Neutrophil (primary cell): Measurements from ENCODE around the gene TMEM59L.

ENCODE experiments used
- H3K27ac ChIP-seq: fragments of 200-600 bp; sonication (generic); 2 replicates; pipeline ENCODE4 v1.5.1; 2016; ENCODE audit warnings: mild to moderate bottlenecking, moderate library complexity
- H3K27me3 ChIP-seq: fragments of 200-600 bp; sonication (generic); 2 replicates; pipeline ENCODE4 v1.6.0; 2016; ENCODE audit warnings: mild to moderate bottlenecking
- H3K36me3 ChIP-seq: fragments of 200-600 bp; sonication (generic); 2 replicates; pipeline ENCODE4 v1.5.1; 2017
- H3K4me1 ChIP-seq, 2 experiments: fragments of 200-600 bp in 1 of 2; sonication (generic) in 1 of 2; 1 replicate in 1 of 2; 2 replicates in 1 of 2; pipeline versions ENCODE4 v1.5.1 to v1.6.1; 2013 to 2016; ENCODE audit warnings: low read depth in 1 of 2, low read length in 1 of 2, mild to moderate bottlenecking in 1 of 2, moderate library complexity in 1 of 2; ENCODE audit not compliant: control insufficient read depth in 1 of 2, insufficient read depth in 1 of 2
- H3K4me3 ChIP-seq, 2 experiments: fragments of 200-600 bp in 1 of 2; sonication (generic) in 1 of 2; 1 replicate in 1 of 2; 2 replicates in 1 of 2; pipeline ENCODE4 v1.5.1; 2013 to 2016; ENCODE audit warnings: low read depth in 1 of 2, low read length in 1 of 2, mild to moderate bottlenecking in 1 of 2, moderate library complexity in 1 of 2
- H3K9me3 ChIP-seq: fragments of 200-600 bp; sonication (generic); 2 replicates; pipeline ENCODE4 v1.5.1; 2016
- TF ChIP-seq, protein P1 (sequence below): fragments of 200-600 bp; sonication (generic); IDR thresholded peaks from 2 replicates; pipeline ENCODE4 v1.5.1; 2016; ENCODE audit warnings: antibody characterized with exemption

TMEM59L gene

DNA sequence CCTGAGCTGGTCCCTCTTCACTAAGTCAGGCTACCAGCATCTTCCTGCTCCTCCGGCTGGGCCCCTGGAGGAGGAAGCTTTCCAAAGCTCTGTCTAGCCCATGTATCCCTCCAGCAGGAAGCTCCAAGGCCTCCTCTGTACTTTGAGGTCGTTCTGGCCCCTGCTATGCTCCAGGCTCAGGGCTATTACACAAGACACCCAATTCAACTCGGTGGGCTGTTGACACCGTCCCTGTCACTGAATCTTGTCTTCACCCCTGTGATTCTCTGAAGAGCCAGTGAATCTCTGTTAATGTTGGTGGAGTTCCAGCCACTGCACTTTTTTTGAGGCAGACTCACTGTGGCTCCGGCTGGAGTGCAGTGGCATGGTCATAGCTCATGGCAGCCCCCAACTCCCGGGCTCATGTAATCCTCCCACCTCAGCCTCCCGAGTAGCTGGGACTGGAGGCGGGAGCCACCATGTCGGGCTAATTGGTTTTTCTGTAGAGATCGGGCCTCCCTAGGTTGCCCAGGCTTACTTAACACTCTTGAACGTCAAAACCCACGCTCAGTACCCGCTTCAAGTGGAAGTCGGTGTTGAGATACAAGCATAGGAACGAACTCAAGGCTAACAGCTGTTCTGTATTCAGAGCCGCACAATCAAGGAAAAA, 24.6 kb upstream of the TMEM59L start:
- no peaks in the 10 kb centered on the region for H3K9me3 ChIP-seq
- peaks cover 4% of the 10 kb centered on the region for H3K27me3 ChIP-seq
- H3K4me3 ChIP-seq, result peak overlapping the region; percentile 91 to 94
- peak overlapping the region; percentile 87 for H3K27ac ChIP-seq
- H3K4me1 ChIP-seq, result peaks cover 19 to 24% of the 10 kb centered on the region in 2 experiments
- TF ChIP-seq, protein P1, sequence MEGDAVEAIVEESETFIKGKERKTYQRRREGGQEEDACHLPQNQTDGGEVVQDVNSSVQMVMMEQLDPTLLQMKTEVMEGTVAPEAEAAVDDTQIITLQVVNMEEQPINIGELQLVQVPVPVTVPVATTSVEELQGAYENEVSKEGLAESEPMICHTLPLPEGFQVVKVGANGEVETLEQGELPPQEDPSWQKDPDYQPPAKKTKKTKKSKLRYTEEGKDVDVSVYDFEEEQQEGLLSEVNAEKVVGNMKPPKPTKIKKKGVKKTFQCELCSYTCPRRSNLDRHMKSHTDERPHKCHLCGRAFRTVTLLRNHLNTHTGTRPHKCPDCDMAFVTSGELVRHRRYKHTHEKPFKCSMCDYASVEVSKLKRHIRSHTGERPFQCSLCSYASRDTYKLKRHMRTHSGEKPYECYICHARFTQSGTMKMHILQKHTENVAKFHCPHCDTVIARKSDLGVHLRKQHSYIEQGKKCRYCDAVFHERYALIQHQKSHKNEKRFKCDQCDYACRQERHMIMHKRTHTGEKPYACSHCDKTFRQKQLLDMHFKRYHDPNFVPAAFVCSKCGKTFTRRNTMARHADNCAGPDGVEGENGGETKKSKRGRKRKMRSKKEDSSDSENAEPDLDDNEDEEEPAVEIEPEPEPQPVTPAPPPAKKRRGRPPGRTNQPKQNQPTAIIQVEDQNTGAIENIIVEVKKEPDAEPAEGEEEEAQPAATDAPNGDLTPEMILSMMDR, result no peak
- no peaks in the 10 kb centered on the region for H3K36me3 ChIP-seq

DNA sequence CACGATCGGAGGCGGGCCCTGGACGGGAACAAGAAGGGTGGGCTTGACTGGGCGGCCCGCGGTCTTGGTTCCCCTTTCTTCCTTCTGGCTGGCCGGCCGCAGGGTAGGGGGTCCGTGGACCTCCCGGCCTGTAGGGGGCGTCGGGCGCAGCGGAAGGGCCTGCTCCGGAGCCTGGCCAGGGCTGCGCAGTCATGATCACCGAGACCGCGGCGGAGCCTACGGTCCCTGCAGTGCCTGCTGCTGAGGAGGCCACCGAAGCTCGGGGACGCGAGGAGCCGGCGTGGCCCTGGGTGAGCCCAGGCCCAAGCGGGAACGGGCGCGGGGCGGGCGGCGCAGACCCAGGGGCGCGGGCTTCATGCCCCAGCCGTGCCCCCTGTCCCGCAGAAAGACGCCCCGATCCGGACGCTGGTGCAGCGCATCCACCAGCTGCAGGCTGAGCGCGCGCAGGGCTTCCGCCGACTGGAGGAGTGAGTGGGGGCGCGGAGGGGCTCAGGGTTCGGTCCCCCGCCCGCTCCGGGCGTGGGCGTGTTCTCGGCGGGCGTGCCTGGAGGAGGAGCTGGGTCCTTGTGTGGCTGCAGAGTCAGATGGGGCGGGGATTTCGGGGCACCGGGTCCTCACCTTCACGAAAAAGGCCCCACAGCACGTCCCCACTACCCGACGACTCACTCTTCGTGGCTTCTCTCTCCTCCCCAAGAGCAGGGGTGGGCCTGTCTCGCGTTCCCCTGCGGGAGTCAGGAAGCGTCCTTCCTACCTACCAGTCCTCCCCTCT, 23.9 kb upstream of the TMEM59L start, which contains the start of gene REX1BD:
REX1BD (plus strand) TSS at position 188 of the 769 bp plus-strand sequence; CDS start at position 192, 4 bp downstream.
- Histone ChIP-seq H3K9me3 (no peaks in the 10 kb centered on the region), H3K27ac (peak within 1 kb of the TSS; percentile 87), H3K36me3 (no peaks in the 10 kb centered on the region), H3K27me3 (peaks cover 11% of the 10 kb centered on the region), H3K4me1 (peaks cover 19 to 24% of the 10 kb centered on the region in 2 experiments), H3K4me3 (peak within 1 kb of the TSS; percentile 91 to 94)
- TF ChIP-seq, protein P1, result peak; percentile 81

DNA sequence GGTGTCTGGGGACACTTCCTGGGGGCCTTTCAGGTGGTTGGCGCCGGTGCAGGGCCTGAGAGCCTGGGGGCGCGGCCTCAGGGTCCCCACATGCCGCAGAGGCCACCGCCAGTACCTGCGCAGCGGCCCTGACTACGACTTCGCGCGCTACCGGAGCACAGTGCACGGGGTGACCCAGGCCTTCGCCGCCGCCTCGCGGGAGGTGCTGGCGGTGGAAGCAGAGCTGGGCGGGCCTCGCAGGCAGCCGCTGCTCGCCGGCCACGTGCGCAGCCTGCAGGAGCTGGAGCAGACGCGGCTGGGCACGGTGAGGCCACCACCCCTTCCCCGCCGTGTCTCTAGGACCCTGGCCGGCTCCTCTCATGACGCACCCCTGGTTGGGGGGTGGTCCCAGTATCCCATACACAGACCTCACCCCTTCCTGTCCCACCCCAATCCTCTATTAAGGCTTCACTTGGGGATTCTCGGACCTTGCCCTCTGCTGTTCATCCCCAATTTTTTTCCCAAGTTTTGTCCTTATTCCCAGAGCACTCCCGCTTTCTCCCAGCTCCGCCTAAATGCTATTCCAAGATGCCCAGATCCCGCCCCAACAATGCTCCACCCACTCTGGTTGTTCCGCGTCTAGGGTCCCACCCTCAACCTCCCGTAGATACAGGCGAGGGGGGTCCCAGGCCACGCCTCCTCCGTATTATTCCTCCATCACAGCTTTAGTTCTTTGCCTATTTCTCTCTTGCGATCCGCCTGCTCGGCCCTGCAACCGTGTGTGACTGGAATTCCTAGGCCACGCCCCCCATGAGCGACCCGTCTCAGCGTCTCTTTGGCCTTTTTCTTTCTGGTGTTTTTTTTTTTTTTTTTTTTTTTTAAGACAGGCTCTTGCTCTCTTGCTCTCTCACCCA, 23.0 kb upstream of the TMEM59L start:
- Histone ChIP-seq H3K27ac (peak overlapping the region; percentile 87), H3K4me3 (peak overlapping the region; percentile 91 to 94), H3K4me1 (peaks cover 28 to 29% of the 10 kb centered on the region in 2 experiments), H3K9me3 (no peaks in the 10 kb centered on the region), H3K36me3 (no peaks in the 10 kb centered on the region), H3K27me3 (peaks cover 20% of the 10 kb centered on the region)
- TF ChIP-seq, protein P1, result peak; percentile 47

GRCh38 chr19:18590273-18591272, 22.1 kb upstream of the TMEM59L start:
- Histone ChIP-seq H3K36me3 (no peaks in the 10 kb centered on the region), H3K27ac (no peak overlapping the region), H3K27me3 (peaks cover 29% of the 10 kb centered on the region), H3K4me3 (peak overlapping the region in 1 of 2 experiments; percentile 91), H3K4me1 (peaks cover 33 to 34% of the 10 kb centered on the region in 2 experiments), H3K9me3 (no peaks in the 10 kb centered on the region)
- TF ChIP-seq, protein P1, result no peak
